ENCODE results near the gene CRY1. TPM values are rescaled to one million over a fixed set of nuclear protein-coding genes. Genes with fewer than 3 reads are reported as not detected.

Gene CRY1
- total and polyA plus RNA-seq, 9 of the 15 experiments (the other 6 are each of a cell fraction or from before 2014, with no cell fraction given), result 8.7 to 33.3 (median 25.2) TPM

GRCh38 chr12:107079172-107080011 is 14.0 kb downstream of the CRY1 start (continued):
- TF ChIP-seq, protein P1, sequence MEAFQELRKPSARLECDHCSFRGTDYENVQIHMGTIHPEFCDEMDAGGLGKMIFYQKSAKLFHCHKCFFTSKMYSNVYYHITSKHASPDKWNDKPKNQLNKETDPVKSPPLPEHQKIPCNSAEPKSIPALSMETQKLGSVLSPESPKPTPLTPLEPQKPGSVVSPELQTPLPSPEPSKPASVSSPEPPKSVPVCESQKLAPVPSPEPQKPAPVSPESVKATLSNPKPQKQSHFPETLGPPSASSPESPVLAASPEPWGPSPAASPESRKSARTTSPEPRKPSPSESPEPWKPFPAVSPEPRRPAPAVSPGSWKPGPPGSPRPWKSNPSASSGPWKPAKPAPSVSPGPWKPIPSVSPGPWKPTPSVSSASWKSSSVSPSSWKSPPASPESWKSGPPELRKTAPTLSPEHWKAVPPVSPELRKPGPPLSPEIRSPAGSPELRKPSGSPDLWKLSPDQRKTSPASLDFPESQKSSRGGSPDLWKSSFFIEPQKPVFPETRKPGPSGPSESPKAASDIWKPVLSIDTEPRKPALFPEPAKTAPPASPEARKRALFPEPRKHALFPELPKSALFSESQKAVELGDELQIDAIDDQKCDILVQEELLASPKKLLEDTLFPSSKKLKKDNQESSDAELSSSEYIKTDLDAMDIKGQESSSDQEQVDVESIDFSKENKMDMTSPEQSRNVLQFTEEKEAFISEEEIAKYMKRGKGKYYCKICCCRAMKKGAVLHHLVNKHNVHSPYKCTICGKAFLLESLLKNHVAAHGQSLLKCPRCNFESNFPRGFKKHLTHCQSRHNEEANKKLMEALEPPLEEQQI (IDR thresholded peaks at IDR 0.05), result no peak
- TF ChIP-seq, protein P2, sequence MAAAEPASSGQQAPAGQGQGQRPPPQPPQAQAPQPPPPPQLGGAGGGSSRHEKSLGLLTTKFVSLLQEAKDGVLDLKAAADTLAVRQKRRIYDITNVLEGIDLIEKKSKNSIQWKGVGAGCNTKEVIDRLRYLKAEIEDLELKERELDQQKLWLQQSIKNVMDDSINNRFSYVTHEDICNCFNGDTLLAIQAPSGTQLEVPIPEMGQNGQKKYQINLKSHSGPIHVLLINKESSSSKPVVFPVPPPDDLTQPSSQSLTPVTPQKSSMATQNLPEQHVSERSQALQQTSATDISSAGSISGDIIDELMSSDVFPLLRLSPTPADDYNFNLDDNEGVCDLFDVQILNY (CRISPR knock-in tag; IDR thresholded peaks at IDR 0.05), result no peak
- TF ChIP-seq MYC (IDR thresholded peaks at IDR 0.05; ENCODE audit: low read depth, low read length), result no peak
- TF ChIP-seq MYC (CRISPR knock-in tag; IDR thresholded peaks at IDR 0.05; ENCODE audit: borderline replicate concordance, low read depth), result no peak
- TF ChIP-seq HNRNPL (IDR thresholded peaks at IDR 0.05; ENCODE audit: low read depth, low read length), result no peak
- no peak for TF ChIP-seq SETDB1 (IDR thresholded peaks at IDR 0.05; ENCODE audit: low read length)
- TF ChIP-seq ZNF695 (CRISPR knock-in tag; IDR thresholded peaks at IDR 0.05), result no peak
- TF ChIP-seq NUFIP1 (IDR thresholded peaks at IDR 0.05; ENCODE audit: partially characterized antibody), result no peak
- no peak for TF ChIP-seq SAFB (IDR thresholded peaks at IDR 0.05; ENCODE audit: borderline replicate concordance, low read depth, low read length)
- no peak for TF ChIP-seq SAFB2 (IDR thresholded peaks at IDR 0.05; ENCODE audit: borderline replicate concordance, low read depth, low read length, severe bottlenecking)
- TF ChIP-seq GTF2F1 (IDR thresholded peaks at IDR 0.05; ENCODE audit: low read depth, low read length), result no peak
- no peak for TF ChIP-seq SMARCB1 (IDR thresholded peaks at IDR 0.05; ENCODE audit: insufficient read length, low read depth)
- TF ChIP-seq NRF1 (conservative IDR thresholded peaks at IDR 0.05 in 1 of 2, IDR thresholded peaks at IDR 0.05 in 1 of 2), result no peak
- TF ChIP-seq, protein P3, sequence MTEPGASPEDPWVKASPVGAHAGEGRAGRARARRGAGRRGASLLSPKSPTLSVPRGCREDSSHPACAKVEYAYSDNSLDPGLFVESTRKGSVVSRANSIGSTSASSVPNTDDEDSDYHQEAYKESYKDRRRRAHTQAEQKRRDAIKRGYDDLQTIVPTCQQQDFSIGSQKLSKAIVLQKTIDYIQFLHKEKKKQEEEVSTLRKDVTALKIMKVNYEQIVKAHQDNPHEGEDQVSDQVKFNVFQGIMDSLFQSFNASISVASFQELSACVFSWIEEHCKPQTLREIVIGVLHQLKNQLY (CRISPR knock-in tag; conservative IDR thresholded peaks at IDR 0.05), result no peak
- 0 out of 2 replicates have a peak, but pooled peaks have one; percentile 33 for TF ChIP-seq ARID3A (IDR thresholded peaks at IDR 0.05; ENCODE audit: borderline replicate concordance, low read depth, low read length)
- no peak for TF ChIP-seq SNRNP70 (optimal IDR thresholded peaks at IDR 0.05; ENCODE audit: low read depth, low read length)
- no peak for TF ChIP-seq CBFB (CRISPR knock-in tag; IDR thresholded peaks at IDR 0.05)
- no peak for TF ChIP-seq TFAP4 (CRISPR knock-in tag; IDR thresholded peaks at IDR 0.05; ENCODE audit: borderline replicate concordance)

All from K562 (cell line).